ENCODE results near the gene SLC5A12.

- TF ChIP-seq EZH2 (IDR thresholded peaks at IDR 0.05): no peak
- TF ChIP-seq POLR2AphosphoS5 (IDR thresholded peaks at IDR 0.05; ENCODE audit: borderline replicate concordance, low read depth, low read length): no peak
These were observed 40.2 kb upstream of the SLC5A12 start for GRCh38 chr11:26762089-26762488.

Measured in SK-N-MC (cell line).